GM19351 (cell line): ENCODE measurements around the gene SPATA19.

Experiments used
- ATAC-seq: cut with Tn5 transposase; IDR thresholded peaks from one replicate; pipeline ENCODE4 v1.9.1; 2021; ENCODE audit warnings: mild to moderate bottlenecking, moderate library complexity; ENCODE audit not compliant: unreplicated experiment

The SPATA19 gene

DNA sequence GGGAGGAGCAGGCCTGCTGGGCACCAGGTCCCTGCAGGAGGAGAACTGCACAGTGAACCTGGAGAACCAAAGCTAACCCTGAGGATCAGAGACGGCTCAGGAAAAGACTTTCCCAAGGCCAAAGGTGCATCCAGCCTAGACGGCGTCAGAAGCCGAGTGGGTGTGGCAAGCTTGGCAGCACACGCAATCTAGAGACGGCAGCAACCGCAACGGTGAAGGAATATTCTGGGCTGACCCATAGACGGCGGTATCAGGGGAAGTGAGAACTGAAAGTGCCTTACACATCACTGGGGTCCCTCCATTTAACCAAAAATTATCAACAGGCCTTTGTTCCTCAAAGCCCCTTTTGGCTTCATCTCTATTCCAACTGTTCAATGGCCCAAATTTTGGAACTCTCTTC is 26.2 kb downstream of the SPATA19 start:
- no peak for ATAC-seq

DNA sequence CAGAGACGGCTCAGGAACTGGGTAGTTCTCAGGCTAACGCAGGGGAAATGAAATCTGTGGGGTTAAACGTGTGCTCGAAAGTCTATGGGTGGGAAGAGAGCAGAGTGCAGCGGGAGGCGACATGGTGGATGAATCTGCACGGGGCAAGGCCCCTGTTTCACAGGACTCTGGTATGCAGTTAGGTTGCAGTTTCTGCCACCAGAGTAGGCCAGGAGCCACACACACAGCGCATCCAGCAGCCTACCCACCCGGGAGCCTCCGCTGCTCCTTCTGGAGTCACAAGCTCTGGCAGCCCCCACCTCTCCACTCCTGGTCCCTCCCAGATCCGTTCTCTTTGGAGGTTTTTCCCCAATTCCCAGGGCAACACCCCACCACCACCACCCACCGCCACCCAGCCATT is 27.0 kb downstream of the SPATA19 start:
- ATAC-seq = no peak

GRCh38 chr11:133817449-133817848 is 27.9 kb downstream of the SPATA19 start:
- no peak for ATAC-seq

DNA sequence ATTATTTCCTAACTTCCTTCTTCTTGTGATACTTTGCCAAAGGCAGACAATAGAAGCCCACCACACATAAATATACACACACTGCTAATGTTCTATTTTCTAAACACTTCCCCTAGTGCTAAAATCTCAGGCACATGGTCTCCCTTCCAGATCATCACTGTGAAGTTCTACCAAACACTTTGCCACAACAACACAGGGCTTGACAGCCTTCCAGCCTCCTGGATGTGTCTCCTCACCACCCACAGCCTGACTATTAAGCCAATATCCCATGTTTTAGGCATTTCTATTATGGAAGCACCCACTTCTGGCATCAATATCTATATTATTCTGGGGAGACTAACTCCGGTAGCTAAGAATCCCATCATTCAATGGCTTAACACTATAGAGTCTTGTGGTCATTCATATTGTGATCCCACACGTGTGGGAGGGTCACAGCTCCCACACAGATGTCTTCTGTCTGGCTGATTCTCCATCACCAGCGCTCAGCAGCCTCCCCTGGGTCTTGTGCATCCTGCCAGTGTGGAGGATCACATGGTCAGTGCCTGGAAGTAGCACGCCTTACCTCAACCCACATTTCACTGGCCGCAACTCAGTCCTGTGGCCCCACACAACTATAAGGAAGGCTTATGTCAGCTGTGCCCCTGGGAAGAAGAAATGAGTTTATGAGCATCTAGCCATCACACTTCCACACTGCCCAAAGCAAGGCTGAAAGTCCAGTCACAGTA is 29.0 kb downstream of the SPATA19 start:
- no peak for ATAC-seq

GRCh38 chr11:133815636-133816035 is 29.7 kb downstream of the SPATA19 start:
- no peak for ATAC-seq

GRCh38 chr11:133814588-133815100 is 30.7 kb downstream of the SPATA19 start:
- ATAC-seq = no peak

DNA sequence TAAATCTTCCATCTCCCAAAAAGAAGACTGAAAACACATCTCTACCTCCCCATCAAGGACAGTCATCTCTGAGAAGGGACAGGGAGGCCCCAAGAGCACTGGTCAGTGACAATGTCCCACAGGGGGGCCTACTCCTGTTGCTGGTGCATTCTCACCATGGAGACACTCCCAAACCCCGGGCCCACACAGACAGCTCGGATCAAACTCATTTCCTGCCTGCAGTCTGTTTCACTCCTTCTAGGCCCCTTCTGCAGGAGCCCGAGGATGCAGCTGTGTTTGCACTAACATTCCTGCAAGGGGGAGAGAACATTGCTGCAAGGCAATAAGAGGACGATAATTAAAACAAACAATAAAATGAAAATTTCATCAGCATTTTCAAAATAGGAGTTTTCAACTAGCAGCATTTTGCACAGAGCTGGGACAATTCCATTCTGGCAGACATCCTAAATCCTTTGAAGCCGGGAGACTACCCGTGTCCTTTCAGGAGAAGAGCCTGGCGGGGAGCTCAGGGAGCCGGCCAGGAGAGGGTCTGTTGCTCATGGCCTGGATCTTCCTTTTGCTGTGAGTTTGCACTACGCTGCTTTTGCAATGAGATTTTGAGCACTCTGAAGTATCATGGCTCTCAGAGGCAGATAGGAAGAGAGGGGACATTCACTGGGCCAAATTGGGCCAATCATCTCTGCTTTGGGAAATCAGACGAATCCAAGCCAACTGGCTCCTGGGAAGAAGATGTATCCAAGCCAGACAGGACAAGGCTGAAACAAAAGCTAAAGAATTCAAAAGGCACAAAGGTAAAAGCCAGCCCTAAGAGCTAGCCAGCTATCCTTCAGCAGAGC is 33.2 kb downstream of the SPATA19 start:
- no peak for ATAC-seq

- ATAC-seq = no peak
These were observed 34.5 kb downstream of the SPATA19 start for GRCh38 chr11:133810766-133811165.

GRCh38 chr11:133809569-133810491 is 35.5 kb downstream of the SPATA19 start:
- no peak for ATAC-seq

GRCh38 chr11:133808393-133809140 is 36.7 kb downstream of the SPATA19 start:
- no peak for ATAC-seq

- no peak for ATAC-seq
These were observed 42.3 kb downstream of the SPATA19 start for GRCh38 chr11:133803026-133803425.

DNA sequence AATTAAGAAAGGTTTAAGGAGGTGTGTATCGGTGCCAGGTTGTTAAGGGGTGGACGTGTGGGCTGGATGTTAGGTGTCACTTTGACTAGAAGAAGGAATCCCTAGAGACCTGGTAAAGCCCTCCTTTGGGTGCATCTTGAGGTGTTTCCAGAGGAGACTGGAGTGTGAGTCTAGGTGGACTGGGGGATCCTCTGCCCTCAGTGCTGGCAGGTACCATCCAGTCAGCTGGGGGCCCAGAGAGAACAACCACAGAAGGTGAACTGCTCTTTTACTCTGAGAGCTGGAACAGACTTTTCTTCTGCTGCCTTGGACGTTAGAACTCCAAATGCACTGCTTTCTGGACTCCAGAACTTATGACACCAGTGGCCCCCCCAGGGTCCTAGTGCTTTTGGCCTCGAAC is 44.0 kb downstream of the SPATA19 start:
- ATAC-seq = no peak

DNA sequence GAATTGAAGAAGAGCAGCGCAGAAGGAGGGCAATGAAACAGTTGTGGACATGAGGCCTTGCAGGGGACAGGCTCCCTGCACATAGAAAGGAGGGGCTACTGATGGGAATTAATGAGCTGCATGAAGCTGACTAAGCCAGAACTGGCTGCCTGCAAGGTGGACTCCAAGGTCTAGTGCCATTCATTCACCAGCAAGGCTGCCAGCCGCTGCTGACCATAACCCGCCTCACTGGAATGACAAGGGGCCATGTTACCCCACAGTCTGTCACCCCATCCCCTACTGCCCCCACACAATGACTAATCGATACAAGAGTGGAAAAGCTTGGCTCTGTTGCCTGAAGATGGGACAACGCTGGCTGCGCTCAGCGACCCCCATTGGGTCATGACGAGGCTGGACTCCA is 44.6 kb downstream of the SPATA19 start:
- ATAC-seq = no peak

DNA sequence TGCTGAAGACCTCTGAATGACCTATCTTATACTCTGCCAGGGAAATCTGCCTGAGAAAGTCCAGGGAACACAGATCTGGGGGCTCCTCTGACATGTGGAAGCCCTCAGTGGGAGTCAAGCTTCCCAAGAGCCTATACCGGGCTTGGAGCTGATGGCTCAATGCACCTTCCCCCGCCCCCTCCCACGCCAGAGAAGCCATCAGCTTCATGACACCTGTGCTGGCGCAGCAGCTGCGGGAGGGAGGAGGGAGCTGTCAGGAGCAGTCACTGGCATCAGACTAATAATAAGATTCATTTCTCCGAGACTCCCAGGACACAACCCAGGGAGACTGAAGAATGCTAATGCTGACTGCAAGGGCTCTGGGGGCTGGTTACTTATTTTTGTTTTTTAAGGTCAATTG is 47.8 kb downstream of the SPATA19 start:
- no peak for ATAC-seq

- no peak for ATAC-seq
These were observed 49.1 kb downstream of the SPATA19 start for GRCh38 chr11:133796043-133796795.

DNA sequence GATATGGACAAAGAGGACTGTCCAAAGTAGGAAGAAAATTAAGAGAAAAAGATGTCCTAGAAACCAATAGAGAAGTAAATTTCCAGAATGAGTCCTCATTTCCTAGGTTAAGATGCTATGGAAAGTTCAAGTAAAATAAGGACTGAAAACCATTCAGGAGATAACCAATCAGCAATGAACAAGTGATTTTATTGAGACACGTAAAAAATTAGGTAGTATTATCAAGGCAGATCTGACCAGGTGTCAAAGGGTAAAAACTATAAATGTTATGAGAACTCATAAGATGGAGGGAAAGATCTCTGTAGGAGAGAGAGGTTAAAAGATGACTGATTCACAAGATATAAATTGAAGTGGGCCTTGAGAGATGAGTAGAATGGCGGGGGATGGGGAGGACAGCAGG is 50.2 kb downstream of the SPATA19 start:
- no peak for ATAC-seq

GRCh38 chr11:133794205-133794604 is 51.1 kb downstream of the SPATA19 start:
- ATAC-seq = no peak

GRCh38 chr11:133793271-133794035 is 51.9 kb downstream of the SPATA19 start:
- ATAC-seq = no peak

- no peak for ATAC-seq
These were observed 54.3 kb downstream of the SPATA19 start for GRCh38 chr11:133790995-133791394.
